NCI-H526 (cell line): ENCODE measurements around the gene PRKACA.
A peak's percentile ranks its signal among the peaks of the same experiment; 100 is the strongest.

Source experiments
- DNase-seq, 2 experiments: peaks; one replicate each; lab custom pipeline; 2025; lab: John Stamatoyannopoulos, UW

PRKACA gene

GRCh38 chr19:14042659-14043608 is 74.6 kb downstream of the PRKACA start:
- DNase-seq: peak in 1 of 2 experiments; percentile 57
